ENCODE measurements around the gene SEC16B. TPM values are rescaled to one million over a fixed set of nuclear protein-coding genes. Genes with fewer than 3 reads are reported as not detected.

SEC16B gene
- total RNA-seq, 1 donor from 2014 or later, result not detected

DNA sequence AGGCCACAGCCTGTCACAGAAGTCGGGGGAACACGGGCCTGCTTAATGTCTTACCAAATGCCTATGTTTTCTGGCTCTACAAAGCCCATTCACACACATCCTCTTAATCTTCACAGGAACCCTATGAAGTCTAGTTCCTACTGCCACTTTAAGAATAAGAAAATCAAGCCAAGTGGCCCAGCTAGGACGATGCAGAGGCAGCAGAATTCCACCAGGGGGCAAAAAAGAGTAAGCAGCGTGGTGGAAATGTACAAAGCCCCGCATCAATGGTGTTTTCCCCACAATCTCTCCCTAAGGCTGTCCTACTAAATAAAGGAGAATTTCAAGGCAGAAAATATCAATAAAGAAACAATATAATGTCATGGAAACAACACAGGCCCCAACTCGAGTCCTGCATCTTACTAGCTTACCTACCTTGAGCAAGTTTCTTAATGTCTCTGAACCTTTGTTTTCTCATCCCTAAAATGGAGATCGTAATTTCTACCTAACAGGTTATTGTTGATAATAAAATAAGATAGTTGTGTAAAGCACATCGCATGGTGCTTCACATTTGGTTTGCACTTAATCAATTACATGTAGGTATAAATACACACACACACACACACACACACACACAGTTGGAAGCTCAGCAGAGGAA is 21.4 kb downstream of the SEC16B start:
- Mint-ChIP-seq H3K4me1 (ENCODE audit: low read depth) (no peaks in the 10 kb centered on the region), H3K36me3 (ENCODE audit: low read depth) (no peaks in the 10 kb centered on the region), H3K9me3 (no peaks in the 10 kb centered on the region), H3K27me3 (ENCODE audit: insufficient read depth) (no peaks in the 10 kb centered on the region), H3K27ac (no peak overlapping the region), H3K4me3 (no peak overlapping the region)
- intact Hi-C loops (cut with micrococcal nuclease), result loop anchor here (10.0 kb wide), 2 partner anchors 694 to 1574 kb away; no protein-coding TSS in a partner anchor
- no peak for DNase-seq (ENCODE audit: low spot score)

DNA sequence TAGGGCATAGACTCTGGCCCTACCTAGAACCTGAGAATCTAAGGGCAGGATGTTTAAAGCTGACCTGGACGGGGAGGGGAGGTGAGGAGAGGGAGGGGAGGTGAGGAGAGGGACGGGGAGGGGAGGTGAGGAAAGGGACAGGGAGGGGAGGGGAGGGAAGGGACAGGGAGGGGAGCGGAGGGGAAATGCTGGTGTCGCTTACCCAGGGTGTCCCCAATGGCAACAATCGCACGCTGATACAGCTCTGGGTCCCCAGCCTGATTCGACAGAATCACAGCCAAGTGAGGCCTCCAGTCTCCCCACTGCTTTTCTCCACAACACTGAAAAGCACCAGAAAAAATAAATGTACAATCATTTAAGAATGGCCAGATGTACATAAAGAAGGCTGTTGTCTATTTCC is 22.2 kb downstream of the SEC16B start:
- Mint-ChIP-seq H3K36me3 (ENCODE audit: low read depth) (no peaks in the 10 kb centered on the region), H3K27ac (no peak overlapping the region), H3K27me3 (ENCODE audit: insufficient read depth) (no peaks in the 10 kb centered on the region), H3K9me3 (no peaks in the 10 kb centered on the region), H3K4me3 (no peak overlapping the region), H3K4me1 (ENCODE audit: low read depth) (no peaks in the 10 kb centered on the region)
- DNase-seq (ENCODE audit: low spot score), result no peak
- intact Hi-C loops (cut with micrococcal nuclease), result loop anchor here (2.0 to 10.0 kb wide), 3 partner anchors 693 to 1573 kb away; no protein-coding TSS in a partner anchor

DNA sequence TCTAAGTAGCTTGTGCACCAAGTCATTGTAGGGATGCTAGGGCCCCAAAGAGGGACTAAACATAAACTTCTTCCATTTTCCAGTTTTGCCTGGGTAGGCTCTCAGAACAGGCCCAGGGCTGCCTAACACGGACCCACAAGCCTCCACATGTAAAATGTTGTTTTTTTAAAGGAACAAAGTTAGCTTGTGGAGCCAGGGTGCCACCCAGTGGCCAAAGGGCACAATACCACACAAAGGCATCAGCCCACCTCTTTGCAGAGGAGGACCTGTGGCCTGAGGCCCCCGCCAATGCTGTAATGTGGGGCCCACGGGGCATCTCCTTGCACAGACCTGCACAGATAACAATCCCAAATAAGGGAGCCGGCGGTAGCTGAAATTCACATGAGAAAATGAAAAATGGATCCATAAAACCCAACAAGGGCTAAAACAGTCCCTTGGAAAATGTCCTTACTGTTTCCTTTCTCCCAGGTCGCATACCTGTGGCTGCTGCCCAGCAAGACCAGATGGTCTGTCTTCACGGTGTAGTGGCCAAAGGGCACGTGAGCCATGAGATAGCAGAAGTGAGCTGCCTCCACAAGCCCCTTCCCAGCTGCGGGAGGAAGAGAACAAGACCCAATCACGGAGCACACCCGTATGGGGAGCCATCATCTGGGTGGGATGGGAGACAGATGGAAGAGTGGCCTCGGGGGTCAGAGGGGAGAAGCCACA is 23.8 kb downstream of the SEC16B start:
- H3K27ac Mint-ChIP-seq, result no peak overlapping the region
- no peak for DNase-seq (ENCODE audit: low spot score)
- intact Hi-C loops (cut with micrococcal nuclease), result loop anchor here (2.0 to 10.0 kb wide), 3 partner anchors 691 to 1571 kb away; no protein-coding TSS in a partner anchor
- H3K36me3 Mint-ChIP-seq (ENCODE audit: low read depth), result no peaks in the 10 kb centered on the region
- H3K27me3 Mint-ChIP-seq (ENCODE audit: insufficient read depth), result no peaks in the 10 kb centered on the region
- H3K9me3 Mint-ChIP-seq, result no peaks in the 10 kb centered on the region
- no peaks in the 10 kb centered on the region for H3K4me1 Mint-ChIP-seq (ENCODE audit: low read depth)
- no peak overlapping the region for H3K4me3 Mint-ChIP-seq

DNA sequence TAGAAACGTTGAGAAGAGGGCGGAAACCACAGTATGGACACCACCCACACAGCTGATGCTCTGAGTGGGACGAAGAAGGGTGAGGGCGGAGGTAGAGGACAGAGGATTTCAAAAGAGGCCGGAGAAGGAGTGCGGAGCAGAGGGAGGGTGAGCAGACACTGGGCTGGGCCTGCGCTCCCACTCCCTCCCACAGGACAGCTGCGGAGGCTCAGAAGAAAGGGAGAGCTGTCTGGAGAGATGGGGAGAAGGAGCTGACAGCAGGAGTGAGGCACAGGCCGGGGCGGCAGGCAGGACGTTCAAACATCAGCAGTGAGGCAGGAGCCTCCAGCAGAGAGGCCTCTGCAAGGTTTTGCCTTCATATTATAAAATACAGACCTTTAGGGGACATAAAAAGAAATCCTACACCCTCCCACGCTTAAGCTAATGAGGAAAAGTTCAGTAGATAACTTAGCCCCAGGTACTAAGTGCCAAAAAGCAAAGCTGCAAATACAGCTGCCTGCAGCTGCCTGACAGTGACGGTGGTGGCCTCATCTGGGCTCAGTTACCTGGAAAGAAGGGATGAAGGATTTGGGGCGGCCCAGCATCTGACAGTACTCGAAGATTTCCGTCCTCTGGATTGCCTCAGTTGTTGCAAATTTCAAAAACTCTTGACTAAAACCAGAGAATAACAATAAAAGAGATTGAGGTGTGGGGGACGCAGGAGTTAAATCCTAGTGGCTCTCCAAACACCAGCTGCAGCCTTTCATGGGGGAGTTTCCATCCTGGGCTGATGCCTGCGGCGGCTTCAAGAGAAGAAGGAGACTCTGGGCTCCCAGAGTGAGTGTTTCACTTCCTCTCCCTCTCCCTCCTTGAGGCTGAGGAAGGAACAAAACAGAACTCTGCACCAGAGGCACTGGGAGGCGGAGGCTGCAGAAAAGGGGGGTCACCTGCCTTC is 25.6 kb downstream of the SEC16B start:
- intact Hi-C loops (cut with micrococcal nuclease), result loop anchor here (10.0 kb wide), 2 partner anchors 689 to 1569 kb away; no protein-coding TSS in a partner anchor

DNA sequence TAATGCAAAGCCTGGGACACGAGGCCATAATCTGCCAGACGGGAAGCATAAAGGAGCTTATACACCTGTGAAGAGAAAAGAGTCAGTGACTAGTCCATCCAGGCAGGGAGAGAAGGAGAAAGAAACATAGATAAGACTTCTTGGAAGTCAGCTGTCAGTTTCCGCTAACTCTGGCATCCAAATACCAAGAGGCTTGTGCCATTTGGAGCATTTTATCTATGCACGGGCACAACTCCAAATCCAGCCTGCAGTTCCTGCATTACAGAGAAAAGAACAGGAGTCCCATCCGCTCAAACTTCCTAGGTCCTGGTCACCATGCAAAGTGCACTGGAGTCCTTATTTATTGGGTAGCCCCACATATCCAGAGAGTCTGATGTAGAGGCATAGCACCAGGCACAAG is 27.9 kb downstream of the SEC16B start:
- Mint-ChIP-seq H3K4me1 (ENCODE audit: low read depth) (no peaks in the 10 kb centered on the region), H3K9me3 (no peaks in the 10 kb centered on the region), H3K36me3 (ENCODE audit: low read depth) (no peaks in the 10 kb centered on the region), H3K4me3 (no peak overlapping the region), H3K27me3 (ENCODE audit: insufficient read depth) (no peaks in the 10 kb centered on the region), H3K27ac (no peak overlapping the region)
- intact Hi-C loops (cut with micrococcal nuclease), result loop anchor here (10.0 kb wide), 2 partner anchors 687 to 1567 kb away; no protein-coding TSS in a partner anchor
- DNase-seq (ENCODE audit: low spot score), result no peak

More for the DNA sequence above, 25.6 kb downstream of the SEC16B start:
- Mint-ChIP-seq H3K27me3 (ENCODE audit: insufficient read depth) (no peaks in the 10 kb centered on the region), H3K9me3 (no peaks in the 10 kb centered on the region), H3K36me3 (ENCODE audit: low read depth) (no peaks in the 10 kb centered on the region), H3K4me1 (ENCODE audit: low read depth) (no peaks in the 10 kb centered on the region), H3K4me3 (no peak overlapping the region), H3K27ac (no peak overlapping the region)
- DNase-seq (ENCODE audit: low spot score), result no peak

DNA sequence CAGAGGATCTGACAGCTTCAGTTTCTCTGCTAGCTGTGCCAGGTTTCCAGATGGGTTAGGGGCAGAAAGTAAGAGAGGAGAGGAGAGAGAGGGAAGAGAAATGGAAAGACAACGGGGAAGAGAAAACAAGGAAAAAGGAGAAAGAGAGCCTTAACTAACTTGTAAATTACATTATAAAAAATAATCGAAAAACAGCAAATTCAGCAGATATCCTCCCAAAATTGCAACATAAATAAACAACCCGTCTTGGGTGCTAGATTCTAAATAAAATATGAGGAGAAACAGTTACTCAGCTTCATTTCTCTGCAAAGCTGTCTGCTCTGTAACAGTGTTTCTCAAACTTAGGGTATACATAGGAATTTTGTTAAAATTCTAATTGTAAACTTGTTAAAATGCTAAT is 29.2 kb downstream of the SEC16B start:
- Mint-ChIP-seq H3K9me3 (no peaks in the 10 kb centered on the region), H3K4me3 (no peak overlapping the region), H3K27ac (no peak overlapping the region), H3K27me3 (ENCODE audit: insufficient read depth) (no peaks in the 10 kb centered on the region), H3K4me1 (ENCODE audit: low read depth) (no peaks in the 10 kb centered on the region), H3K36me3 (ENCODE audit: low read depth) (no peaks in the 10 kb centered on the region)
- intact Hi-C loops (cut with micrococcal nuclease), result loop anchor here (10.0 kb wide), 2 partner anchors 686 to 1566 kb away; no protein-coding TSS in a partner anchor
- DNase-seq (ENCODE audit: low spot score), result no peak

DNA sequence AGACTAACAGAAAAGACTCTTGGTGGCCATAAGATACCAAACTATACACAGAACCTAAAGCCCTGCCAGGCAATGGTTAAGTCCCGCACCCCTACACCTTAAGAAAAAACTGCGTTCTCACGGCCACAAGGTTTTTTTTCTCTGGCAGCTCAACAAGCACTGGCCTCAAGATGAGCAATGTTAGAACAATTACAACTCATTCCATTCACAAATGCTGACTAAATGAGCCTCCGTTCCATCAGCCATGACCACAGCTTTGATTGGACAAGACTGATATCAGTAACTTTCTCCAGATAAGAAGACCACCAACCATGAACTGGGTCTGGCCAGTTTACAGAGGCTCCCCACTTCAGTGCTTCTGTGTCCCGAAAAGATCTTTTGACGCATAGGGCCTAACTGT is 31.9 kb downstream of the SEC16B start:
- H3K4me3 Mint-ChIP-seq, result no peak overlapping the region
- no peak for DNase-seq (ENCODE audit: low spot score)
- intact Hi-C loops (cut with micrococcal nuclease), result no loop called here
- H3K36me3 Mint-ChIP-seq (ENCODE audit: low read depth), result no peaks in the 10 kb centered on the region
- no peaks in the 10 kb centered on the region for H3K4me1 Mint-ChIP-seq (ENCODE audit: low read depth)
- no peaks in the 10 kb centered on the region for H3K9me3 Mint-ChIP-seq
- no peaks in the 10 kb centered on the region for H3K27me3 Mint-ChIP-seq (ENCODE audit: insufficient read depth)
- H3K27ac Mint-ChIP-seq, result no peak overlapping the region

DNA sequence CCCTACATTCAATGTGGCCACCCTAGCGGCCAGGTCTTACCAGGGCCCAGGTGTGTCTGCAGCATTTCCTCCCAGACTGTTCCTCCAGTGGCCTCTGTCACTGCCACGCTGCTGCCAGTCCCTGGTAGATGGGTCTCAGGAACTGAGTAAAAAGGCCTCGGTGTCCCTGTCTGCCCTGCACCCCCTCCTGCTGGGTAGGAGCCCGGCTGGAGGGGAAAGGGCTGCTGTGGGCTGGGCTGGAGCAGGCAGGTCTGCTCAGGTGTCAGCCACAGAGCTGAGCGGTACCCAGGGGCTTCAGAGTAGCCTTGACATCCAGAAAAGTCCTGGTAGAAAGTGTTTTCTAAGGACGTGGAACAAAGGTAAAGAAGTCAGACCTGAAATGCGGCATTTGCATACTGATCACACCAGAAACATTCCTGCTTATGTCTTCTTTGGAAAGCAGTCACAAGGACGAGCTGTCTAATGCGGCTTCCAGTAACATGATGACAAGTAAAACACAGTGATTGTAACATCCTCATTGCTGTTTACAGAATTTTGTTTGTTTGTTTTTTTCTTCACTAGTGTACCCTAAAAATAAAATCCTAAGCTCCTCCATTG is 32.6 kb downstream of the SEC16B start:
- Mint-ChIP-seq H3K27me3 (ENCODE audit: insufficient read depth) (no peaks in the 10 kb centered on the region), H3K4me1 (ENCODE audit: low read depth) (no peaks in the 10 kb centered on the region), H3K36me3 (ENCODE audit: low read depth) (no peaks in the 10 kb centered on the region), H3K27ac (no peak overlapping the region), H3K4me3 (no peak overlapping the region), H3K9me3 (no peaks in the 10 kb centered on the region)
- intact Hi-C loops (cut with micrococcal nuclease), result no loop called here
- DNase-seq (ENCODE audit: low spot score), result no peak

DNA sequence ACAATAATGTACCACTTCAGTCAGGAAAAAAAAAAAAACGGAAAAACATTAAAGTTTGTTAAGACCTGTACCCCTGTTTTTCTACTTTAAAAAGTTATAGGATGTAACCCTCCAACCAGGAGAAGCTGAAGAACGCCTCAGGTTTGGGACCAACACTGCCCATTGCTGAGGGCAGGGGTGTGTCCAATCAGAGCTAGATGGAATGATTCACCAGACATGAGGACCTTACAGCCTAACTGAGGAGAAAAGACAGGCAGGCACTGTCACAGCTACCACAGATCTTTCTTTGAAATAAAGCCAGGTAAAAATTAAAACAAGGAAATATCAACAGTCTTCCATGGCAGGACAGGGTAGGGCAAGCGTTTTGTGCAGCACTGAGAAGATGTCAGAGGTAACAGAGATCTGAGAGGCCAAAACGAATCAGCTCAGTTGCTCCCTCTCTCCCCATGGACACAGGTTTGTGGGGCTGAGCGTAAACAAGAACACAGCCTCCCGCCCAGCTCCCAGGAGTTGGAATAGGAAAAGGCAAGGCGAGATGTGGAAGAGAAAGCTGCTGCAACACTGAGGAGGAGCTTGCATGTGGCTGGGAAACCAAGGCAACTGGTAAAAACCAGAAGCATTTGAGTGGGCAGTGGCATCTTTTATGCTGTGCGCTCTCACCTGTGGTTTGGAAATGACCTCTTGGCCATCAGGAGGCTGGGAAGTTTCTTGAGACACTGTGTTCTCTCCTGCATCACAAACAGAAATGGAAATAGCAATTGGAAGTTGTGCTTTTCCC is 34.0 kb downstream of the SEC16B start:
- no peak overlapping the region for H3K4me3 Mint-ChIP-seq
- no peaks in the 10 kb centered on the region for H3K9me3 Mint-ChIP-seq
- no peaks in the 10 kb centered on the region for H3K4me1 Mint-ChIP-seq (ENCODE audit: low read depth)
- no peaks in the 10 kb centered on the region for H3K27me3 Mint-ChIP-seq (ENCODE audit: insufficient read depth)
- H3K27ac Mint-ChIP-seq, result no peak overlapping the region
- DNase-seq (ENCODE audit: low spot score), result no peak
- intact Hi-C loops (cut with micrococcal nuclease), result no loop called here
- H3K36me3 Mint-ChIP-seq (ENCODE audit: low read depth), result no peaks in the 10 kb centered on the region

DNA sequence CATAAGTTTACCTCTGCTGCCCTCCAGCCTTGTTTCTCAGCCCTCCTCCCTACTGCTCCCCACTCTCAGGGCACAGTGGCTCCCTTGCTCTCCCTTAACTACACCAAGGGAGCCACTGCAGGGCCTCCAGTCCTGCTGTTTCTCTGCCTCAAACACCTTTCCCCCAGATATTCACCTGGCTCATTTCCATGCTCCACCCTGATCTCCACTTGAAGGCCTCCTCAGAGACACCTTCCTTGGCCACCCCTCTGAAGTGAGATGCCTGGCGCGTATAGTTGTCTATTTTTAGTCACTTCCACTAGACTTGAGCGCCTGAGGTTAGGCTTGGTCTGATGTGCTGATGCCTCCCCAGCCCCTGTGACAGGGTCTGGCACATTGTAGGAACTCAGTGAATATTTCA is 34.9 kb downstream of the SEC16B start:
- Mint-ChIP-seq H3K36me3 (ENCODE audit: low read depth) (no peaks in the 10 kb centered on the region), H3K27me3 (ENCODE audit: insufficient read depth) (no peaks in the 10 kb centered on the region), H3K9me3 (no peaks in the 10 kb centered on the region), H3K4me3 (no peak overlapping the region), H3K4me1 (ENCODE audit: low read depth) (no peaks in the 10 kb centered on the region), H3K27ac (no peak overlapping the region)
- intact Hi-C loops (cut with micrococcal nuclease), result no loop called here
- no peak for DNase-seq (ENCODE audit: low spot score)

DNA sequence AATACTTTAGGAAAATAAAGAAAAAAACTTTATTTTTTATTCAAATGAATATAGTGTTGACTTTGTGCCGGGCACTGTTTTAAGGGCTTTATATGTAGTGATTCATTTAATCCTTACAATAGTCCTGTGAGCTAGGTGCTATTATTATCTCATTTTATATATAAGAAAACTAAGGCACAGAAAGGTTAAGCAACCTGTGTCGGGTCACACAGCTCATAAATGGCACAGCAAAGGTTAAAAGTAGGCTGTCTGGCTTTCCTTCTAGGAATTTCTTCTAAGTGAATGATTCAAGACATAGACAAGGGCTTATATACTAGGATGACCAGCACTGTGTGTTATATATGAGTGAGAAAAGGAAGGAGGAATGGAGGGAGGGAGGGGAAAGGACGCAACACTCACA is 35.4 kb downstream of the SEC16B start:
- H3K27ac Mint-ChIP-seq, result no peak overlapping the region
- no peaks in the 10 kb centered on the region for H3K27me3 Mint-ChIP-seq (ENCODE audit: insufficient read depth)
- no peaks in the 10 kb centered on the region for H3K4me1 Mint-ChIP-seq (ENCODE audit: low read depth)
- no peaks in the 10 kb centered on the region for H3K9me3 Mint-ChIP-seq
- H3K36me3 Mint-ChIP-seq (ENCODE audit: low read depth), result no peaks in the 10 kb centered on the region
- DNase-seq (ENCODE audit: low spot score), result no peak
- H3K4me3 Mint-ChIP-seq, result no peak overlapping the region
- intact Hi-C loops (cut with micrococcal nuclease), result no loop called here

DNA sequence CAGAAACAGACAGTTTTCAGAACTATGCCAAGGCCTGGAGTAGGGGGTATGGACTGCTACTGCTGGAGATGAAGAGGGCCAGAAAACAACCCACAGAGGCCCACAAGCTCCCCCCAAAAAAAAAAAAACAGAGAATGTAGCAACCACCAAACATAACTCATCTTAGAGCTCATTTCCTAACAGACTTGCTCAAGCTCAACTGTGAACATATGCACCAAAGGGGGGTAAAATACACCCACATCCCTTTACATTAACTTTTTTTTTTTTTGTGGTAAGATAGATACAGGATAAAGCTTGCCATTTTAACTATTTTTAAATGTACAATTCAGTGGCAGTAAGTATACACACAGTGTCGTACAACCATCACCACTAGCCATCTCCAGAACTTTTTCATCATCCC is 36.0 kb downstream of the SEC16B start:
- no peak for DNase-seq (ENCODE audit: low spot score)
- no peak overlapping the region for H3K4me3 Mint-ChIP-seq

More for the DNA sequence above, 36.0 kb downstream of the SEC16B start:
- no peak overlapping the region for H3K27ac Mint-ChIP-seq
- intact Hi-C loops (cut with micrococcal nuclease), result no loop called here
- H3K4me1 Mint-ChIP-seq (ENCODE audit: low read depth), result no peaks in the 10 kb centered on the region
- no peaks in the 10 kb centered on the region for H3K27me3 Mint-ChIP-seq (ENCODE audit: insufficient read depth)
- no peaks in the 10 kb centered on the region for H3K36me3 Mint-ChIP-seq (ENCODE audit: low read depth)
- no peaks in the 10 kb centered on the region for H3K9me3 Mint-ChIP-seq
